ENCODE results near the gene LST1. TPM values are rescaled to one million over a fixed set of nuclear protein-coding genes. Genes with fewer than 3 reads are reported as not detected.

LST1 gene
- total RNA-seq, 4 donors from 2014 or later = 1.6 to 22.3 (median 4.1) TPM; not detected in 1

- TF ChIP-seq POLR2A (IDR thresholded peaks at IDR 0.05) = no peak
- DNase-seq (no peak), ATAC-seq (no peak)
- Histone ChIP-seq H3K27me3 (no peaks in the 10 kb centered on the region), H3K36me3 (no peaks in the 10 kb centered on the region), H3K27ac (no peak overlapping the region), H3K4me3 (no peak overlapping the region), H3K9me3 (no peaks in the 10 kb centered on the region), H3K4me1 (peaks cover 0 to 5% of the 10 kb centered on the region in 2 donors)
- intact Hi-C loops (cut with DNase I; ENCODE audit: low total_unique reads) = no loop called here
- in situ Hi-C loops (cut with MboI; ENCODE audit: low sequenced_read_pairs in 4 of 4) = no loop called here
Measured at GRCh38 chr6:31579119-31579505, 7.0 kb upstream of the LST1 start.

- intact Hi-C loops (cut with DNase I; ENCODE audit: low total_unique reads) = no loop called here
- TF ChIP-seq CTCF (IDR thresholded peaks at IDR 0.05 in 4 of 5, conservative IDR thresholded peaks at IDR 0.05 in 1 of 5) (no peak), POLR2A (IDR thresholded peaks at IDR 0.05) (no peak)
- no peak for ATAC-seq
Measured at GRCh38 chr6:31579546-31580437, 6.3 kb upstream of the LST1 start.

GRCh38 chr6:31580438-31580740 lies 5.7 kb upstream of the LST1 start:
- in situ Hi-C loops (cut with MboI; ENCODE audit: low sequenced_read_pairs in 4 of 4) (no loop called here), intact Hi-C loops (cut with DNase I; ENCODE audit: low total_unique reads) (no loop called here)
- DNase-seq = no peak
- H3K4me3 ChIP-seq = peak overlapping the region; percentile 67 to 96 (median 90)
- ATAC-seq = no peak
- TF ChIP-seq POLR2A (IDR thresholded peaks at IDR 0.05) = no peak
- TF ChIP-seq CTCF (IDR thresholded peaks at IDR 0.05 in 4 of 5, conservative IDR thresholded peaks at IDR 0.05 in 1 of 5) = no peak
- no peaks in the 10 kb centered on the region for H3K9me3 ChIP-seq
- H3K27me3 ChIP-seq = no peaks in the 10 kb centered on the region
- peak overlapping the region; percentile 74 to 84 (median 77) for H3K27ac ChIP-seq
- no peaks in the 10 kb centered on the region for H3K36me3 ChIP-seq
- peaks cover 0 to 5% of the 10 kb centered on the region in 2 donors for H3K4me1 ChIP-seq

More at GRCh38 chr6:31579546-31580437, 6.3 kb upstream of the LST1 start:
- Histone ChIP-seq H3K4me3 (no peak overlapping the region), H3K27ac (no peak overlapping the region), H3K9me3 (no peaks in the 10 kb centered on the region), H3K27me3 (no peaks in the 10 kb centered on the region), H3K36me3 (no peaks in the 10 kb centered on the region), H3K4me1 (peaks cover 0 to 5% of the 10 kb centered on the region in 2 donors)
- in situ Hi-C loops (cut with MboI; ENCODE audit: low sequenced_read_pairs in 4 of 4) = no loop called here
- DNase-seq = no peak

GRCh38 chr6:31580807-31581433 lies 5.2 kb upstream of the LST1 start:
- in situ Hi-C loops (cut with MboI; ENCODE audit: low sequenced_read_pairs in 4 of 4) (no loop called here), intact Hi-C loops (cut with DNase I; ENCODE audit: low total_unique reads) (loop anchor here (1.0 kb wide), 2 partner anchors 17 to 35 kb away; partner anchors contain the start of gene ATP6V1G2)
- Histone ChIP-seq H3K36me3 (no peaks in the 10 kb centered on the region), H3K27me3 (no peaks in the 10 kb centered on the region), H3K9me3 (no peaks in the 10 kb centered on the region), H3K4me3 (peak overlapping the region; percentile 67 to 96 (median 90)), H3K27ac (peak overlapping the region; percentile 74 to 84 (median 77)), H3K4me1 (peaks cover 0 to 5% of the 10 kb centered on the region in 2 donors)
- TF ChIP-seq POLR2A (IDR thresholded peaks at IDR 0.05) (peak in 1 of 2 donors; percentile 22), CTCF (IDR thresholded peaks at IDR 0.05 in 4 of 5, conservative IDR thresholded peaks at IDR 0.05 in 1 of 5) (peak; percentile 94 to 98 (median 96))
- peak; percentile 66 to 77 for DNase-seq
- ATAC-seq = peak; percentile 92 to 95

Data from gastrocnemius medialis (tissue), 4 donors.